ENCODE measurements around the gene GLRX3. TPM values are rescaled to one million over a fixed set of nuclear protein-coding genes. Genes with fewer than 3 reads are reported as not detected.

GLRX3 gene
- total and polyA plus RNA-seq, 2 of the 13 experiments (the other 11 are each of a cell fraction or from before 2014, with no cell fraction given) = 91.4 to 135 TPM

DNA sequence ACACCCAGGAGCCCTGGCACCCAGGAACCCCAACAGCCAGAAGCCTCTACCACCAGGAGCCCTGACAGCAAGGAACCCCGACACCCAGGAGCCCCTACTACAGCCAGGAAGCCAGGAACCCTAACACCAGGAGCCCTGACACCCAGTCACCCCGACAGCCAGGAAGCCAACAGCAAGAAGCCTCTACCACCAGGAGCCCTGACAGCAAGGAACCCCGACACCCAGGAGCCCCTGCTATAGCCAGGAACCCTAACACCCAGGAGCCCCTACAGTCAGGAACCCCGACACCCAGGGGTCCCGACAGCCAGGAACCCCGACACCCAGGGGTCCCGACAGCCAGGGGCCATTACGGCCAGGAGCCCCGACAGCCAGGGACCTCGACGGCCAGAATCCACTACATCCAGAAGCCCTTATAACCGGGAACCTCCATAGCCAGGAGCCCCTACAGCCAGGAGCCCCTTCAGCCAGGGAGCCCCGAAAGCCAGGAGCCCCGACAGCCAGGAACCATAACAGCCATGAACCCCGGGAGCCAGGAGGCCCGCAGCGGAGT, 440 bp upstream of the GLRX3 start (continued):
- TF ChIP-seq DNMT3B (CRISPR knock-in tag; conservative IDR thresholded peaks at IDR 0.05) (no peak), SCMH1 (CRISPR knock-in tag; IDR thresholded peaks at IDR 0.05; ENCODE audit: borderline replicate concordance) (no peak), GTF3A (CRISPR knock-in tag; conservative IDR thresholded peaks at IDR 0.05) (no peak), ZNF329 (CRISPR knock-in tag; IDR thresholded peaks at IDR 0.05; ENCODE audit: low read depth) (no peak), NFATC3 (CRISPR knock-in tag; IDR thresholded peaks at IDR 0.05) (no peak), ZNF224 (CRISPR knock-in tag; IDR thresholded peaks at IDR 0.05) (0 out of 2 replicates have a peak, but pooled peaks have one; percentile 53), KLF15 (CRISPR knock-in tag; IDR thresholded peaks at IDR 0.05; ENCODE audit: borderline replicate concordance) (no peak)
- TF ChIP-seq, protein P1, sequence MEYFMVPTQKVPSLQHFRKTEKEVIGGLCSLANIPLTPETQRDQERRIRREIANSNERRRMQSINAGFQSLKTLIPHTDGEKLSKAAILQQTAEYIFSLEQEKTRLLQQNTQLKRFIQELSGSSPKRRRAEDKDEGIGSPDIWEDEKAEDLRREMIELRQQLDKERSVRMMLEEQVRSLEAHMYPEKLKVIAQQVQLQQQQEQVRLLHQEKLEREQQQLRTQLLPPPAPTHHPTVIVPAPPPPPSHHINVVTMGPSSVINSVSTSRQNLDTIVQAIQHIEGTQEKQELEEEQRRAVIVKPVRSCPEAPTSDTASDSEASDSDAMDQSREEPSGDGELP (IDR thresholded peaks at IDR 0.05; ENCODE audit: borderline replicate concordance, low read depth) = no peak
- TF ChIP-seq, protein P2, sequence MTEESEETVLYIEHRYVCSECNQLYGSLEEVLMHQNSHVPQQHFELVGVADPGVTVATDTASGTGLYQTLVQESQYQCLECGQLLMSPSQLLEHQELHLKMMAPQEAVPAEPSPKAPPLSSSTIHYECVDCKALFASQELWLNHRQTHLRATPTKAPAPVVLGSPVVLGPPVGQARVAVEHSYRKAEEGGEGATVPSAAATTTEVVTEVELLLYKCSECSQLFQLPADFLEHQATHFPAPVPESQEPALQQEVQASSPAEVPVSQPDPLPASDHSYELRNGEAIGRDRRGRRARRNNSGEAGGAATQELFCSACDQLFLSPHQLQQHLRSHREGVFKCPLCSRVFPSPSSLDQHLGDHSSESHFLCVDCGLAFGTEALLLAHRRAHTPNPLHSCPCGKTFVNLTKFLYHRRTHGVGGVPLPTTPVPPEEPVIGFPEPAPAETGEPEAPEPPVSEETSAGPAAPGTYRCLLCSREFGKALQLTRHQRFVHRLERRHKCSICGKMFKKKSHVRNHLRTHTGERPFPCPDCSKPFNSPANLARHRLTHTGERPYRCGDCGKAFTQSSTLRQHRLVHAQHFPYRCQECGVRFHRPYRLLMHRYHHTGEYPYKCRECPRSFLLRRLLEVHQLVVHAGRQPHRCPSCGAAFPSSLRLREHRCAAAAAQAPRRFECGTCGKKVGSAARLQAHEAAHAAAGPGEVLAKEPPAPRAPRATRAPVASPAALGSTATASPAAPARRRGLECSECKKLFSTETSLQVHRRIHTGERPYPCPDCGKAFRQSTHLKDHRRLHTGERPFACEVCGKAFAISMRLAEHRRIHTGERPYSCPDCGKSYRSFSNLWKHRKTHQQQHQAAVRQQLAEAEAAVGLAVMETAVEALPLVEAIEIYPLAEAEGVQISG (CRISPR knock-in tag; IDR thresholded peaks at IDR 0.05) = no peak

- Histone ChIP-seq H3K27me3 (ENCODE audit: control insufficient read depth in 1 of 2, insufficient read depth in 2 of 2, low read length in 2 of 2) (peaks cover 0 to 7% of the 10 kb centered on the region in 2 experiments; a peak in 2 of 5 replicates), H2AFZ (ENCODE audit: low read length) (no peak overlapping the region), H3K4me1 (ENCODE audit: insufficient read depth, low read length) (peaks cover 62% of the 10 kb centered on the region), H3K4me3 (replicated peaks in 1 of 3; ENCODE audit: insufficient read depth in 1 of 3, low read depth in 2 of 3, low read length in 3 of 3) (peak overlapping the region; percentile 66 to 90 (median 74)), H3K4me2 (ENCODE audit: low read depth, low read length) (peak overlapping the region; percentile 88), H3K79me2 (ENCODE audit: insufficient read depth, low read length) (peaks cover 55% of the 10 kb centered on the region), H3K9me3 (ENCODE audit: low read length) (no peaks in the 10 kb centered on the region), H3K36me3 (replicated peaks in 1 of 2; ENCODE audit: control insufficient read depth in 1 of 2, insufficient read depth in 2 of 2, low read length in 2 of 2) (peaks cover 3 to 7% of the 10 kb centered on the region in 2 experiments; a peak in 2 of 5 replicates), H4K20me1 (ENCODE audit: insufficient read depth, low read length) (peaks cover 38% of the 10 kb centered on the region), H3K9ac (ENCODE audit: insufficient read depth, low read depth, low read length) (peak overlapping the region; percentile 88), H3K27ac (ENCODE audit: extremely low read length, insufficient read depth, low read length) (peak overlapping the region; percentile 81)
- intact Hi-C loops (cut with micrococcal nuclease; ENCODE audit: unreplicated experiment) = no loop called here
- in situ Hi-C loops (cut with HindIII; ENCODE audit: extremely low pct_ligation_motif_present, low pct_unique_long_range_greater_than_20kb) = no loop called here
- ChIA-PET POLR2A (interaction anchor here (0.8 to 5.9 kb wide), 3 partner anchors 12 to 27 kb away, joined by 3 to 221 read pairs (median 3); partner anchors contain the start of gene C10orf143), CTCF (ENCODE audit: low intra/inter-chr PET ratio, low total read pairs) (no interaction called here)
- ATAC-seq = peak; percentile 22
- DNase-seq (ENCODE audit: low spot score) = peak; percentile 29
- FAIRE-seq = no peak
- no TSS peak for BruUV-seq (replicated peaks)
- WGBS (ENCODE audit: low lambda C conversion rate) = 1% methylated on average over 10 of the region's 10 CpGs
- TF ChIP-seq MAX (IDR thresholded peaks at IDR 0.05) = peak; percentile 57
- TF ChIP-seq ZBTB49 (CRISPR knock-in tag; IDR thresholded peaks at IDR 0.05; ENCODE audit: borderline replicate concordance) = no peak
- TF ChIP-seq MXD4 (CRISPR knock-in tag; IDR thresholded peaks at IDR 0.05) = peak; percentile 41; the same call in 1 of the 2 replicates
- no peak for TF ChIP-seq ZFP62 (CRISPR knock-in tag; IDR thresholded peaks at IDR 0.05)
- no peak for TF ChIP-seq RFX5 (IDR thresholded peaks at IDR 0.05; ENCODE audit: low read depth, low read length)
- no peak for TF ChIP-seq ZSCAN25 (CRISPR knock-in tag; IDR thresholded peaks at IDR 0.05)
- no peak for TF ChIP-seq NFE2 (CRISPR knock-in tag; IDR thresholded peaks at IDR 0.05)
- no peak for TF ChIP-seq ZSCAN30 (CRISPR knock-in tag; IDR thresholded peaks at IDR 0.05)
- TF ChIP-seq ZNF782 (CRISPR knock-in tag; IDR thresholded peaks at IDR 0.05; ENCODE audit: borderline replicate concordance) = no peak
- no peak for TF ChIP-seq ISX (CRISPR knock-in tag; conservative IDR thresholded peaks at IDR 0.05)
These were observed 878 bp downstream of the GLRX3 start for GRCh38 chr10:130137090-130137448.

All from HepG2 (cell line).